GM12878 (cell line): ENCODE results near the gene GTF2IRD1. TPM values are rescaled to one million over a fixed set of nuclear protein-coding genes. Genes with fewer than 3 reads are reported as not detected.

Source experiments
- ATAC-seq: fragments of 200-7000 bp; cut with Tn5 transposase; 3 replicates; pipeline ENCODE4 v1.9.1; 2020; ENCODE audit warnings: mild to moderate bottlenecking, moderate library complexity
- BruUV-seq: library from RNA; stranded (reverse); fragments of 400-500 nt; replicated peaks from 2 replicates; lab custom pipeline; 2021; lab: Mats Ljungman, UMichigan
- CTCF ChIA-PET: fragments of 300-600 bp; sonication (Branson Sonifier 250); formaldehyde crosslinking; extraction: SDS; loops from one replicate; lab custom pipeline; 2021; ENCODE audit warnings: inconsistent platforms; lab: Yijun Ruan, JAX
- POLR2A ChIA-PET: fragments of 350-600 bp; formaldehyde crosslinking; extraction: SDS; loops from one replicate; lab custom pipeline; 2021; ENCODE audit warnings: inconsistent platforms; lab: Charles Lee
- RAD21 ChIA-PET: fragments of 300-600 bp; sonication (Branson Sonifier 250); formaldehyde crosslinking; loops from one replicate; lab custom pipeline; 2023; ENCODE audit warnings: antibody characterized with exemption; ENCODE audit not compliant: unreplicated experiment; lab: Charles Lee
- SMC1A ChIA-PET: fragments of 300-600 bp; sonication (Branson Sonifier 250); formaldehyde crosslinking; loops from one replicate; lab custom pipeline; 2023; ENCODE audit not compliant: unreplicated experiment, uncharacterized antibody; lab: Charles Lee
- DNase-seq: peaks from one replicate; pipeline ENCODE4 v3.0.0-alpha.2; 2011; ENCODE audit warnings: low read depth, low spot score
- FAIRE-seq: peaks from 3 replicates; lab custom pipeline; 2011; peaks lifted over from hg19 to GRCh38; lab: Jason Lieb, UNC
- H2AFZ ChIP-seq: 2 replicates; pipeline ENCODE4 v1.6.0; 2011; ENCODE audit warnings: low read depth, low read length, control low read depth; ENCODE audit not compliant: control insufficient read depth
- H3K27ac ChIP-seq: 2 replicates; pipeline ENCODE4 v1.5.1; 2011; ENCODE audit warnings: control low read depth; ENCODE audit not compliant: control insufficient read depth, insufficient read depth
- H3K27me3 ChIP-seq, 2 experiments: replicated peaks in 1 of 2; 2 replicates each; pipeline versions ENCODE4 v1.6.0 to v1.6.1; 2011; ENCODE audit warnings: low read length in 1 of 2; ENCODE audit not compliant: control insufficient read depth in 2 of 2, insufficient read depth in 2 of 2
- H3K36me3 ChIP-seq, 2 experiments: 2 replicates each; pipeline ENCODE4 v1.5.1; 2011; ENCODE audit warnings: low read length in 1 of 2; ENCODE audit not compliant: control insufficient read depth in 2 of 2, insufficient read depth in 2 of 2
- H3K4me1 ChIP-seq: 2 replicates; pipeline ENCODE4 v1.6.1; 2011; ENCODE audit warnings: mild to moderate bottlenecking, low read length, moderate library complexity, mixed read lengths; ENCODE audit not compliant: control insufficient read depth, insufficient read depth
- H3K4me2 ChIP-seq: 2 replicates; pipeline ENCODE4 v1.6.0; 2011; ENCODE audit warnings: control low read depth; ENCODE audit not compliant: control insufficient read depth, insufficient read depth
- H3K4me3 ChIP-seq: fragments of 200-600 bp; sonication (generic); 2 replicates; pipeline ENCODE4 v1.5.1; 2016
- H3K79me2 ChIP-seq: 2 replicates; pipeline ENCODE4 v1.6.0; 2011; ENCODE audit warnings: low read length; ENCODE audit not compliant: control insufficient read depth, insufficient read depth
- H3K9ac ChIP-seq: 2 replicates; pipeline ENCODE4 v1.8.0; 2011; ENCODE audit warnings: low read length, control low read depth, mixed read lengths; ENCODE audit not compliant: control insufficient read depth, insufficient read depth
- H3K9me3 ChIP-seq: replicated peaks from 3 replicates; pipeline ENCODE4 v1.5.1; 2011; ENCODE audit warnings: mild to moderate bottlenecking, low read length; ENCODE audit not compliant: control insufficient read depth, insufficient read depth
- H4K20me1 ChIP-seq: 2 replicates; pipeline ENCODE4 v1.6.0; 2011; ENCODE audit not compliant: control insufficient read depth, insufficient read depth
- IKZF2 ChIP-seq, 2 experiments: fragments of 450-650 bp; IDR thresholded peaks; 2 replicates each; pipeline ENCODE4 v1.6.1; 2017; ENCODE audit warnings: mild to moderate bottlenecking in 2 of 2, moderate library complexity in 2 of 2
- MTA2 ChIP-seq: fragments of 450-650 bp; IDR thresholded peaks from 2 replicates; pipeline ENCODE4 v1.6.1; 2016; ENCODE audit warnings: low read depth, mild to moderate bottlenecking, moderate library complexity
- YY1 ChIP-seq: IDR thresholded peaks from 2 replicates; pipeline ENCODE4 v1.6.1; 2011; ENCODE audit warnings: low read depth, mild to moderate bottlenecking, low read length
- ZNF217 ChIP-seq: fragments of 450-650 bp; IDR thresholded peaks from 2 replicates; pipeline ENCODE4 v1.6.1; 2017; ENCODE audit warnings: antibody characterized with exemption, mild to moderate bottlenecking
- WGBS: methylation state at CpG from one replicate; pipeline ENCODE4 v1.1.6; 2016; ENCODE audit warnings: low lambda C conversion rate; ENCODE audit not compliant: insufficient replicate concordance, insufficient coverage; ENCODE audit errors: missing lambda C conversion rate; 5-methylcytosine and 5-hydroxymethylcytosine counted together
- in situ Hi-C: fragments of 300-500 bp; cut with MboI; formaldehyde crosslinking; loops from 9 replicates; pipeline ENCODE4 v1.14.3; 2018; ENCODE audit warnings: mixed read lengths
- intact Hi-C: fragments of 100-400 bp; cut with micrococcal nuclease; formaldehyde crosslinking; loops from one replicate; pipeline ENCODE4 v1.14.2; 2022; ENCODE audit not compliant: unreplicated experiment
- polyA plus RNA-seq, 11 experiments: library from polyadenylated mRNA; depleted of rRNA in 4 of 11; unstranded in 6 of 11; stranded (reverse) in 5 of 11; fragments of >200 nt; fragmentation: Nextera tagmentation in 4 of 11; fragmentation: Illumina TruSeq in 1 of 11; extraction: Ambion mirVana in 4 of 11; extraction: Trizol in 1 of 11; gene quantifications; 1 replicate in 1 of 11; 2 replicates in 10 of 11; pipeline versions ENCODE4 v1.2.1 to v1.2.3, GENCODE V29; 2011 to 2016; ENCODE audit warnings: inconsistent platforms in 2 of 11, missing spikeins in 2 of 11, low read depth in 1 of 11
- total RNA-seq, 4 experiments: library from RNA; depleted of rRNA in 3 of 4; stranded (reverse); fragments of >200 nt in 3 of 4; fragmentation: Illumina TruSeq in 1 of 4; extraction: Trizol in 1 of 4; gene quantifications; 2 replicates each; pipeline versions ENCODE4 v1.2.1 to v1.2.3, GENCODE V29; 2013 to 2021

The GTF2IRD1 gene
- total and polyA plus RNA-seq, 10 of the 15 experiments (the other 5 are each of a cell fraction or from before 2014, with no cell fraction given), result 0.48 to 3.0 (median 1.3) TPM

DNA sequence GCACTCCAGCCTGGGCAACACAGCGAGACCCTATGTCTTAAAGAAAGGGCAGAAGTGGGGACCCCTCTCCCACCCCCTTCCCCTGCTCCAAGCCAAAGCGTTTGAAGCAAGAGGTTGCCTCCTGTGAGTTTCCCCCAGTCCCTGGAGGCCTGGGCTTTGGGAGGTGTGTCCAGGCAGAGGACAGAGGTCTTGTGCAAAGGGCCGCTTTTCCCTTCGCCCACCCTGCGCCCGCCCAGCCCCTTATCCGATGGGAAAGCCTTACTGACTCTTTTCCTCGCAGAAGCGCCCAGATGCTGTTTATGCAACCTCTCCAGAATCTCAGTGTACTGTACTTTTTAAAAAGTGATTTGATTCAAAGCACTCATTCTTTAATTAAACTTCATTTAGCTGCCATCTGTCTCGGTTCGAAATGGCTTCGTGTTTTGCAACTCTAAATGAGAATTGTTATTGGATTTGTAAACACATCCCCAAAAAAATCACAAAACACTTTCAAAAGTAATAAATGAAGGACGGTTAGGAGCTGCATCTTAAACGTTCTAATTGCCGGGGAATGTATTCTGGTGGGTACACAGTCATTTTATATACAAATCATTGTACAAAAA is 153.3 kb downstream of the GTF2IRD1 start:
- intact Hi-C loops, result no loop called here
- peak overlapping the region; percentile 83 for H2AFZ ChIP-seq
- in situ Hi-C loops, result no loop called here
- no peaks in the 10 kb centered on the region for H3K79me2 ChIP-seq
- H3K4me1 ChIP-seq, result peaks cover 5% of the 10 kb centered on the region
- peak overlapping the region; percentile 68 for H3K4me2 ChIP-seq
- no peak overlapping the region for H3K27ac ChIP-seq
- ChIA-PET POLR2A (interaction anchor here (0.6 kb wide), 1 partner anchor 22 kb away, joined by 4 read pairs; no protein-coding TSS in a partner anchor), SMC1A (interaction anchor here (0.7 to 1.6 kb wide), 4 partner anchors 10 to 36 kb away, joined by 3 to 6 read pairs (median 4); no protein-coding TSS in a partner anchor), RAD21 (interaction anchor here (1.4 kb wide), 2 partner anchors 9 to 48 kb away, joined by 3 to 4 read pairs; no protein-coding TSS in a partner anchor), CTCF (interaction anchor here (1.0 to 1.1 kb wide), 2 partner anchors 10 to 22 kb away, joined by 3 read pairs; no protein-coding TSS in a partner anchor)
- ATAC-seq, result peak; percentile 42
- H3K9me3 ChIP-seq, result no peaks in the 10 kb centered on the region
- peak overlapping the region; percentile 55; the same call in 1 of the 2 replicates for H3K9ac ChIP-seq
- H3K36me3 ChIP-seq, result no peaks in the 10 kb centered on the region
- H3K27me3 ChIP-seq, result no peaks in the 10 kb centered on the region
- FAIRE-seq, result peak; percentile 52
- no peak for DNase-seq
- H4K20me1 ChIP-seq, result no peaks in the 10 kb centered on the region
- BruUV-seq, result no TSS peak
- peak overlapping the region; percentile 68 for H3K4me3 ChIP-seq
- 51% methylated on average over 10 of the region's 15 CpGs for WGBS
- TF ChIP-seq YY1, result no peak
- TF ChIP-seq ZNF217, result 0 out of 2 replicates have a peak, but pooled peaks have one; percentile 2
- peak; percentile 4; the same call in 1 of the 2 replicates for TF ChIP-seq MTA2
- TF ChIP-seq IKZF2 (IDR thresholded peaks at IDR 0.05), result peak in 1 of 2 experiments; percentile 5; a peak in 1 of 4 replicates
- TF ChIP-seq, all 136 proteins: peak for 3
